Neuronal stem cell (in vitro differentiated cells): ENCODE data around the gene RCAN3.
"Not testable (repeated sequence)": the region's sequence is repeated elsewhere in the genome, so short reads cannot be mapped to it uniquely, and the experiment has no call there.

Source experiments
- DNase-seq: peaks from one replicate; pipeline ENCODE4 v3.0.0-alpha.2; 2013; ENCODE audit warnings: low spot score
- H2AFZ ChIP-seq: one replicate; pipeline ENCODE4 v1.6.1; 2013; ENCODE audit warnings: mild to moderate bottlenecking, low read length, inconsistent platforms
- H2AK5ac ChIP-seq: 2 replicates; pipeline ENCODE4 v1.6.1; 2013; ENCODE audit warnings: low read depth, mild to moderate bottlenecking, inconsistent platforms, low read length, moderate library complexity, mixed read lengths
- H2BK120ac ChIP-seq: 2 replicates; pipeline ENCODE4 v1.6.1; 2013; ENCODE audit warnings: low read depth, mild to moderate bottlenecking, inconsistent platforms, low read length, moderate library complexity, mixed read lengths
- H2BK12ac ChIP-seq: one replicate; pipeline ENCODE4 v1.6.1; 2013; ENCODE audit warnings: low read length, inconsistent platforms
- H2BK15ac ChIP-seq: 2 replicates; pipeline ENCODE4 v1.6.1; 2013; ENCODE audit warnings: mild to moderate bottlenecking, low read length, inconsistent platforms, mixed read lengths
- H2BK5ac ChIP-seq: one replicate; pipeline ENCODE4 v1.6.1; 2013; ENCODE audit warnings: inconsistent platforms, mild to moderate bottlenecking, low read length, moderate library complexity
- H3K14ac ChIP-seq: one replicate; pipeline ENCODE4 v1.6.1; 2013; ENCODE audit warnings: low read length, inconsistent platforms
- H3K18ac ChIP-seq: 2 replicates; pipeline ENCODE4 v1.6.1; 2013; ENCODE audit warnings: low read length, inconsistent platforms
- H3K23ac ChIP-seq: 2 replicates; pipeline ENCODE4 v1.6.1; 2013; ENCODE audit warnings: low read depth, mild to moderate bottlenecking, mixed read lengths, low read length, inconsistent platforms; ENCODE audit not compliant: poor library complexity
- H3K27ac ChIP-seq: replicated peaks from 3 replicates; pipeline ENCODE4 v1.5.1; 2013; ENCODE audit warnings: low read length, inconsistent platforms
- H3K27me3 ChIP-seq, 3 experiments: 2 replicates each; pipeline ENCODE4 v1.6.1; 2013; ENCODE audit warnings: low read length in 3 of 3, mild to moderate bottlenecking in 2 of 3, inconsistent platforms in 1 of 3, low read depth in 1 of 3, mixed read lengths in 1 of 3, moderate library complexity in 1 of 3; ENCODE audit not compliant: control insufficient read depth in 3 of 3, insufficient read depth in 3 of 3
- H3K36me3 ChIP-seq, 2 donors: replicated peaks in 1 of 2; 2 replicates each; pipeline ENCODE4 v1.6.1; 2013; ENCODE audit warnings: low read length in 2 of 2; ENCODE audit not compliant: control insufficient read depth in 2 of 2, insufficient read depth in 2 of 2
- H3K4ac ChIP-seq: 2 replicates; pipeline ENCODE4 v1.6.1; 2013; ENCODE audit warnings: inconsistent platforms, mild to moderate bottlenecking, low read length, moderate library complexity
- H3K4me1 ChIP-seq, 2 donors: 1 replicate in 1 of 2; 2 replicates in 1 of 2; pipeline ENCODE4 v1.6.1; 2013; ENCODE audit warnings: low read length in 2 of 2, low read depth in 1 of 2; ENCODE audit not compliant: control insufficient read depth in 2 of 2, insufficient read depth in 1 of 2
- H3K4me2 ChIP-seq: one replicate; pipeline ENCODE4 v1.6.1; 2013; ENCODE audit warnings: mild to moderate bottlenecking, low read length, inconsistent platforms; ENCODE audit not compliant: insufficient read depth, poor library complexity, severe bottlenecking
- H3K4me3 ChIP-seq, 2 donors: 2 replicates each; pipeline ENCODE4 v1.5.1; 2013; ENCODE audit warnings: low read length in 2 of 2, mild to moderate bottlenecking in 2 of 2, inconsistent platforms in 1 of 2, moderate library complexity in 1 of 2
- H3K79me1 ChIP-seq: one replicate; pipeline ENCODE4 v1.6.1; 2013; ENCODE audit warnings: low read depth, mild to moderate bottlenecking, inconsistent platforms, low read length, moderate library complexity
- H3K9ac ChIP-seq: one replicate; pipeline ENCODE4 v1.6.1; 2013; ENCODE audit warnings: mild to moderate bottlenecking, low read depth, low read length, inconsistent platforms; ENCODE audit not compliant: poor library complexity
- H3K9me3 ChIP-seq, 2 donors: replicated peaks in 1 of 2; 2 replicates each; pipeline versions ENCODE3 to v1.6.1; 2013; ENCODE audit warnings: low read length in 2 of 2, mild to moderate bottlenecking in 2 of 2, inconsistent platforms in 1 of 2, low read depth in 1 of 2, mixed read lengths in 1 of 2, moderate library complexity in 1 of 2; ENCODE audit not compliant: control insufficient read depth in 2 of 2, insufficient read depth in 1 of 2
- H4K8ac ChIP-seq: one replicate; pipeline ENCODE4 v1.6.1; 2013; ENCODE audit warnings: low read depth, mild to moderate bottlenecking, inconsistent platforms, low read length, moderate library complexity
- H4K91ac ChIP-seq: one replicate; pipeline ENCODE4 v1.6.1; 2013; ENCODE audit warnings: low read length, low read depth, mild to moderate bottlenecking, inconsistent platforms; ENCODE audit not compliant: poor library complexity
- WGBS, 2 donors: extraction: QIAGEN DNeasy Blood & Tissue Kit; methylation state at CpG; one replicate each; pipeline ENCODE4 v1.1.7; 2013; ENCODE audit warnings: missing lambda C conversion rate in 2 of 2, mixed read lengths in 1 of 2; ENCODE audit not compliant: insufficient read length in 2 of 2, insufficient replicate concordance in 1 of 2; ENCODE audit errors: extremely low coverage in 2 of 2; 5-methylcytosine and 5-hydroxymethylcytosine counted together

Gene RCAN3

DNA sequence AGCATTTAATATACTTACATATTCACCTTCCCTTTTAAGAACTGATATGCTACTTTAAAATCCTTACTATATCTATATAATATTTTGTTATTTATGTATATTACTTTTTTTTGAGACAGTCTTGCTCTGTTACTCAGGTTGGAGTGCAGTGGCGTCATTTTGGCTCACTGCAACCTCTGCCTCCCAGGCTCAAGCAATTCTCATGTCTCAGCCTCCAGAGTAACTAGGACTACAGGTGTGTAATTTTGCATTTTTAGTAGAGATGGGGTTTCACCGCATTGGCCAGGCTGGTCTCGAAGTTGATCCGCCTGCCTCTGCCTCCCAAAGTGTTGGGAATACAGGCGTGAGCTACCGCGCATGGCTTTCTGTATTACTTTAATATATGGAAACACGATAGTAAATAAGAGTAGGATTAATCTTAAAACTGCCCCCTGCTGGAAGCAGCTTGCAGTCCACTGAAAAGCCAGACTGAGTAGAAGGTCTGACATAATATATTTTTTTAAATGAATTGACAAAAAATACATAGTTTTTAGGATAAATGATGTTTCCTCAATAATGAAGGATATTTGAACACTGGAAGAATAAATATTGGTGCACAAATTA is 24.4 kb downstream of the RCAN3 start:
- Histone ChIP-seq H3K4me1 (no peaks in the 10 kb centered on the region), H3K4me3 (no peak overlapping the region), H3K79me1 (no peaks in the 10 kb centered on the region), H3K23ac (no peak overlapping the region), H3K27me3 (peaks cover 0 to 12% (median 0%) of the 10 kb centered on the region in 3 experiments), H2BK5ac (no peak overlapping the region), H3K4me2 (no peak overlapping the region), H2AFZ (no peak overlapping the region), H3K9ac (no peak overlapping the region), H4K91ac (no peak overlapping the region), H3K27ac (no peak overlapping the region), H4K8ac (no peak overlapping the region), H2BK15ac (no peak overlapping the region), H3K4ac (no peak overlapping the region), H2AK5ac (no peak overlapping the region), H2BK12ac (no peak overlapping the region), H3K9me3 (no peaks in the 10 kb centered on the region), H2BK120ac (no peak overlapping the region), H3K14ac (no peak overlapping the region), H3K36me3 (no peaks in the 10 kb centered on the region), H3K18ac (no peak overlapping the region)
- no CpG with 5 or more reads among the region's 8 CpGs for WGBS, 2 donors
- no peak for DNase-seq

DNA sequence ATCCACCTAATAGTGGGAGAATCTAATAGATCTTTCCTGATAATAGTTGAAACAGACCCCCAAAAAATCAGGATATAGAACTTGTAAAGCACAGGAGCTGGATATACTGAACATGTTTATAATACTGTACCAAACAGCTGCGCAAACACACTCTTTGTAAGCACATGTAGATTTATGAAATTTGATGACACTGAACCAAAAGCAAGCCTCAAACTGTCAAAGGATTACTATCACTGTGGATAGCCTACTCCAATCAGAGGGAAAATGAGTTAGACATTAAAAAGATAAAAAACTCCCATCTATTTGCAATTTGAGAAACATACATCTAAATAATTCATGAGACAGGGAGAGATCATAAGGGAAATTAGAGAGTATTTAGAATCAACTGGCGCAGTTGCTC is 26.1 kb downstream of the RCAN3 start:
- WGBS, 2 donors, result no CpG with 5 or more reads among the region's 2 CpGs
- Histone ChIP-seq H2AK5ac (no peak overlapping the region), H3K27me3 (peaks cover 0 to 5% (median 0%) of the 10 kb centered on the region in 3 experiments), H2BK5ac (no peak overlapping the region), H3K4me1 (no peaks in the 10 kb centered on the region), H2BK120ac (no peak overlapping the region), H3K79me1 (no peaks in the 10 kb centered on the region), H4K8ac (no peak overlapping the region), H3K14ac (no peak overlapping the region), H3K18ac (no peak overlapping the region), H4K91ac (no peak overlapping the region), H3K9ac (no peak overlapping the region), H3K4me3 (no peak overlapping the region), H2AFZ (no peak overlapping the region), H3K4me2 (no peak overlapping the region), H2BK15ac (no peak overlapping the region), H3K4ac (no peak overlapping the region), H3K23ac (no peak overlapping the region), H3K9me3 (no peaks in the 10 kb centered on the region), H2BK12ac (no peak overlapping the region), H3K36me3 (no peaks in the 10 kb centered on the region), H3K27ac (no peak overlapping the region)
- no peak for DNase-seq

DNA sequence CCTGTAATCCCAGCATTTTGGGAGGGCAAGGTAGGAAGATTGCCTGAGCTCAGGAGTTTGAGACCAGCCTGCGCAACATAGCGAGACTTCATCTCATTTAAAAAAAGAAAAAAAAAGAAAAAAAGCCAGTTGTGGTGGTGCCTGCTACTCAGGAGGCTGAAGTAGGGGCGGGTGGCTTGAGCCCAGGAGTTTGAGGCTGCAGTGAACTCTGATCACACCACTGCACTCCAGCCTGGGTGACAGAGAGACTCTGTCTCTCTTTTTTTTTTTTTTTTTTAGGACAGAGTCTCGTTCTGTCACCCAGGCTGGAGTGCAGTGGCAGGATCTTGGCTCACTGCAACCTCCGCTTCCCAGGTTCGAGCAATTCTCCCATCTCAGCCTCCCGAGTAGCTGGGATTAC is 26.7 kb downstream of the RCAN3 start:
- H2BK15ac ChIP-seq, H3K23ac ChIP-seq, H4K91ac ChIP-seq, H3K27ac ChIP-seq, H2AFZ ChIP-seq, H2BK12ac ChIP-seq, DNase-seq, H2BK5ac ChIP-seq, H2AK5ac ChIP-seq, H3K27me3 ChIP-seq, H4K8ac ChIP-seq, H3K4me2 ChIP-seq, H3K9ac ChIP-seq, H3K18ac ChIP-seq, H3K4me1 ChIP-seq, H3K9me3 ChIP-seq, H2BK120ac ChIP-seq, H3K4me3 ChIP-seq, H3K4ac ChIP-seq, H3K36me3 ChIP-seq, H3K79me1 ChIP-seq, H3K14ac ChIP-seq: not testable (repeated sequence)
- WGBS, 2 donors, result no CpG with 5 or more reads among the region's 7 CpGs

DNA sequence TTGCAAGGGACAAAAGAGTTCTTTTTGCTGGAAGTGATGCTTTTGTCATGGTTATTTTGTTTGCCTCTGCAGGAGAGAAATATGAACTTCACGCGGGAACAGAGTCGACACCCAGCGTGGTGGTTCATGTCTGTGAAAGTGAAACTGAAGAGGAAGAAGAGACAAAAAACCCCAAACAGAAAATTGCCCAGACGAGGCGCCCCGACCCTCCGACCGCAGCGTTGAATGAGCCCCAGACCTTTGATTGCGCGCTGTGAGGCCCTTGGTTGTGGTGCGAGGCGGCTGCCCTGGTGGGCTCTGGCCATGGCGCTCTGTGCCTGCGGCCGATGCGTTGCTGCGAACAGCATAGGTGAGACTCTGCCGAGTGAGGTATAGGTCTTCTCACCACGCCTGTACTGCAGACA is 32.4 kb downstream of the RCAN3 start:
- Histone ChIP-seq H3K9ac (no peak overlapping the region), H2BK5ac (no peak overlapping the region), H2BK120ac (no peak overlapping the region), H3K4me3 (no peak overlapping the region), H3K4me2 (no peak overlapping the region), H3K9me3 (no peaks in the 10 kb centered on the region), H4K91ac (no peak overlapping the region), H2BK12ac (peak overlapping the region; percentile 31), H3K23ac (no peak overlapping the region), H2BK15ac (no peak overlapping the region), H3K27me3 (peaks cover 0 to 12% (median 0%) of the 10 kb centered on the region in 3 experiments), H2AK5ac (peak overlapping the region; percentile 56), H3K36me3 (no peaks in the 10 kb centered on the region), H3K18ac (peak overlapping the region; percentile 71), H2AFZ (peak overlapping the region; percentile 51), H4K8ac (no peak overlapping the region), H3K4me1 (no peaks in the 10 kb centered on the region), H3K79me1 (no peaks in the 10 kb centered on the region), H3K14ac (no peak overlapping the region), H3K4ac (no peak overlapping the region), H3K27ac (no peak overlapping the region)
- WGBS, 2 donors, result no CpG with 5 or more reads among the region's 21 CpGs
- DNase-seq, result no peak
